Activated CD8-positive, alpha-beta memory T cell treated with anti-CD3 and anti-CD28 coated beads for 4 hours (primary cell): ENCODE results near the gene KRTAP4-7.
"Not testable (repeated sequence)": the region's sequence is repeated elsewhere in the genome, so short reads cannot be mapped to it uniquely, and the experiment has no call there.

Source experiments
- DNase-seq, 2 donors: peaks; one replicate each; pipeline ENCODE4 v3.0.0-alpha.2; 2020; ENCODE audit warnings: low read depth in 2 of 2

The KRTAP4-7 gene

GRCh38 chr17:41065016-41065689, 18.8 kb upstream of the KRTAP4-7 start:
- not testable (repeated sequence) for DNase-seq

- DNase-seq = no peak
These were observed 17.9 kb upstream of the KRTAP4-7 start, which contains the start of gene KRTAP2-4 for GRCh38 chr17:41065829-41066624. Gene KRTAP2-4 (minus strand): TSS chr17:41065879. CDS start chr17:41065845, 34 bp downstream.

GRCh38 chr17:41067281-41067680, 16.7 kb upstream of the KRTAP4-7 start:
- no peak for DNase-seq

GRCh38 chr17:41069031-41069430, 14.9 kb upstream of the KRTAP4-7 start:
- DNase-seq = no peak

- DNase-seq = no peak
These were observed 12.2 kb upstream of the KRTAP4-7 start for GRCh38 chr17:41071606-41072360.

GRCh38 chr17:41073676-41074075, 10.3 kb upstream of the KRTAP4-7 start:
- DNase-seq = no peak

- DNase-seq = no peak
These were observed 7.2 kb upstream of the KRTAP4-7 start for GRCh38 chr17:41076788-41077187.

GRCh38 chr17:41082626-41083025, 1.3 kb upstream of the KRTAP4-7 start:
- no peak for DNase-seq

- not testable (repeated sequence) for DNase-seq
These were observed 523 bp upstream of the KRTAP4-7 start for GRCh38 chr17:41083427-41083826.

GRCh38 chr17:41088760-41089352, 4.9 kb downstream of the KRTAP4-7 start:
- not testable (repeated sequence) for DNase-seq

- no peak for DNase-seq
These were observed 12.1 kb downstream of the KRTAP4-7 start for GRCh38 chr17:41096055-41096454.

GRCh38 chr17:41098042-41098441, 14.1 kb downstream of the KRTAP4-7 start, which contains the start of gene KRTAP4-8:
Gene KRTAP4-8 (minus strand): TSS chr17:41098142. CDS start chr17:41098084, 58 bp downstream.
- no peak for DNase-seq

- DNase-seq = no peak
These were observed 14.5 kb downstream of the KRTAP4-7 start for GRCh38 chr17:41098481-41098880.

- DNase-seq = not testable (repeated sequence)
These were observed 15.9 kb downstream of the KRTAP4-7 start for GRCh38 chr17:41099682-41100480.

GRCh38 chr17:41101586-41102259, 17.8 kb downstream of the KRTAP4-7 start, which contains the start of gene KRTAP4-16:
Gene KRTAP4-16 (minus strand): TSS chr17:41102209. CDS start chr17:41102209, 0 bp downstream.
- DNase-seq = no peak

GRCh38 chr17:41103896-41104295, 19.9 kb downstream of the KRTAP4-7 start:
- DNase-seq = no peak

- not testable (repeated sequence) for DNase-seq
These were observed 20.6 kb downstream of the KRTAP4-7 start for GRCh38 chr17:41104386-41105038.

- DNase-seq = not testable (repeated sequence)
These were observed 21.4 kb downstream of the KRTAP4-7 start, which contains the start of gene KRTAP4-9 for GRCh38 chr17:41105347-41105746. Gene KRTAP4-9 (plus strand): TSS chr17:41105389. CDS start chr17:41105389, 0 bp downstream.

GRCh38 chr17:41107941-41108450, 24.0 kb downstream of the KRTAP4-7 start:
- DNase-seq = no peak
